ENCODE measurements around the gene SORCS2.

DNA sequence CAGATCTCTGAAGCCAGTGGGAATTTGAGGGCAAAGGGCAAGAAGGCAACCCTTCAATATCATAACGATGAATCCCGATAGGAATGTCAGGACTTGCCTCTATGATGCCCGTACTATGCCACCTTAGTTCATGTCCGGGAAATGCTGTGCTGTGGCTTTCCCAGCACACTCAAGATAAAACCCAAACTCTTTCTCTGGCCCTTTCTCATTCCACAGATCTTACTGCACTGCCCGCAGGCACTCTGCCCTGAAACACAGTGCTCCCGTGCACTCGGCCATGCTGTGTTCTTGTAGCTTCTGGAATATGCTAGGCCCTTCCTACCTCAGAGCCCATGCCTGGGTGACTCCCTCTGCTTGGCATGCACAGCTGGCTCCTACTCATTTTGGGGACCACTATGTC is 26.3 kb downstream of the SORCS2 start:
- TF ChIP-seq, protein P1, sequence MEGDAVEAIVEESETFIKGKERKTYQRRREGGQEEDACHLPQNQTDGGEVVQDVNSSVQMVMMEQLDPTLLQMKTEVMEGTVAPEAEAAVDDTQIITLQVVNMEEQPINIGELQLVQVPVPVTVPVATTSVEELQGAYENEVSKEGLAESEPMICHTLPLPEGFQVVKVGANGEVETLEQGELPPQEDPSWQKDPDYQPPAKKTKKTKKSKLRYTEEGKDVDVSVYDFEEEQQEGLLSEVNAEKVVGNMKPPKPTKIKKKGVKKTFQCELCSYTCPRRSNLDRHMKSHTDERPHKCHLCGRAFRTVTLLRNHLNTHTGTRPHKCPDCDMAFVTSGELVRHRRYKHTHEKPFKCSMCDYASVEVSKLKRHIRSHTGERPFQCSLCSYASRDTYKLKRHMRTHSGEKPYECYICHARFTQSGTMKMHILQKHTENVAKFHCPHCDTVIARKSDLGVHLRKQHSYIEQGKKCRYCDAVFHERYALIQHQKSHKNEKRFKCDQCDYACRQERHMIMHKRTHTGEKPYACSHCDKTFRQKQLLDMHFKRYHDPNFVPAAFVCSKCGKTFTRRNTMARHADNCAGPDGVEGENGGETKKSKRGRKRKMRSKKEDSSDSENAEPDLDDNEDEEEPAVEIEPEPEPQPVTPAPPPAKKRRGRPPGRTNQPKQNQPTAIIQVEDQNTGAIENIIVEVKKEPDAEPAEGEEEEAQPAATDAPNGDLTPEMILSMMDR (IDR thresholded peaks at IDR 0.05) = no peak
- TF ChIP-seq FOXM1 (IDR thresholded peaks at IDR 0.05; ENCODE audit: low read depth) (no peak), POLR2AphosphoS5 (IDR thresholded peaks at IDR 0.05; ENCODE audit: low read depth, low read length) (no peak), EP300 (IDR thresholded peaks at IDR 0.05; ENCODE audit: borderline replicate concordance in 1 of 2, low read depth in 1 of 2, low read length in 1 of 2) (no peak)

Measured in SK-N-SH (cell line).